Measurements from ENCODE around the gene FAM25G.
"Not testable (repeated sequence)": the region's sequence is repeated elsewhere in the genome, so short reads cannot be mapped to it uniquely, and the experiment has no call there.

Gene FAM25G

GRCh38 chr10:47491600-47491999, at the start of gene FAM25G:
Gene FAM25G, minus strand, starts transcription at chr10:47491700. Its CDS starts 26 bp downstream, at chr10:47491674.
- not testable (repeated sequence) for DNase-seq (ENCODE audit: low read depth in 3 of 3)

DNA sequence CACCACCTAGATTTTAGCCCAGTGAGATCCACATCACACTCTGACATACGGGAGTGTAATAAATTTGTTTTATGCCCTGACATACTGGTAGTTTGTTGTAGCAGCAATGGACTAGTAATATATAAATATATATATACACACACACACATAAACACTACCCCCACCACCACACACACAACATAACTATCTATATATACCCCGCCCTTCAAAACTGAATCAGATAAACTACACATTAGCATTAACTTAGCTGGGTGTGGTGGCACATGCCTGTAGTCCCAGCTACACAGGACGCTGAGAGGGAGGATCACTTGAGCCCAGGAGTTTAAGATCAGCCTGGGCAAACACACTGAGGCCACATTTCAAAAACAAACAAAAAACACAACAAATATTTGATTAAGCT, 44.9 kb upstream of the FAM25G start:
- DNase-seq (ENCODE audit: low read depth in 3 of 3) = not testable (repeated sequence)

GRCh38 chr10:47523475-47523874, 32.0 kb upstream of the FAM25G start, which contains the start of gene AGAP9:
Gene AGAP9, minus strand, starts transcription at chr10:47523638. Its CDS starts 112 bp downstream, at chr10:47523526.
- DNase-seq (ENCODE audit: low read depth in 3 of 3) = not testable (repeated sequence)

GRCh38 chr10:47502313-47502712, 10.8 kb upstream of the FAM25G start:
- DNase-seq (ENCODE audit: low read depth in 3 of 3) = not testable (repeated sequence)

- not testable (repeated sequence) for DNase-seq (ENCODE audit: low read depth in 3 of 3)
These were observed 2.7 kb upstream of the FAM25G start for GRCh38 chr10:47494226-47494625.

DNA sequence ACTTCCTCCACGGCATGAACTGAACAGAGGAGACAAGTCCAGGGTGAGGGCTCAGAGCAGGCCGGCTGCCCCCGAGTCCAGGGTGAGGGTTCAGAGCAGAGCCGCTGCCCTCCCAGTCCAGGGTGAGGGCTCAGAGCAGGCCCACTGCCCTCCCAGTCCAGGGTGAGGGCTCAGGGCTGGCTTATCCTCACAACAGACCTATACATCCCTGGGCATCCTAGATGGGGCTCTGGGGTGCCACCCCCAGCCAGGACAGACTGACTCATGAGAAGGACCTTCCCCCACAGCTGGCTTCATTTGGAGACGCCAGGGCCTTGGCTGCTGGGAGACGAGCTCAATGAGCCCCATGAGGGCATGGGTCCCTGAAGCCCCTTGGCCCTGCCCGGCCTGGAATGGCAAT, 1.9 kb downstream of the FAM25G start:
- not testable (repeated sequence) for DNase-seq (ENCODE audit: low read depth in 3 of 3)

DNA sequence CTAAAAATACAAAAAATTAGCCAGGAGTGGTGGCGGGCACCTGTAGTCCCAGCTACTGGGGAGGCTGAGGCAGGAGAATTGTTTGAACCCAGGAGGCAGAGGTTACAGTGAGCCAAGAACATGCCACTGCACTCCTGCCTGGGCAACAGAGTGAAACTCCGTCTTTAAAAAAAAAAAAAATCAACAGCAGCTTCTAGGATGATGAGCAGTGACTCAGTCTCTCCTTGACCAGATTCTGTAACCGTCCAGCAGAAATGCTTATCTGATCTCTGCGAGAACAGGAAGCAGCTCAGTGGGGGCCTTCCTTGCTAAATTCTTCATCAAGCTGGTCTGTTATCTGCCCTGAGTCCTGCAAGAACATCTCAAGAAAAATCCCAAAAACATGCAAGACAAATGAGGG, 5.6 kb downstream of the FAM25G start:
- not testable (repeated sequence) for DNase-seq (ENCODE audit: low read depth in 3 of 3)

DNA sequence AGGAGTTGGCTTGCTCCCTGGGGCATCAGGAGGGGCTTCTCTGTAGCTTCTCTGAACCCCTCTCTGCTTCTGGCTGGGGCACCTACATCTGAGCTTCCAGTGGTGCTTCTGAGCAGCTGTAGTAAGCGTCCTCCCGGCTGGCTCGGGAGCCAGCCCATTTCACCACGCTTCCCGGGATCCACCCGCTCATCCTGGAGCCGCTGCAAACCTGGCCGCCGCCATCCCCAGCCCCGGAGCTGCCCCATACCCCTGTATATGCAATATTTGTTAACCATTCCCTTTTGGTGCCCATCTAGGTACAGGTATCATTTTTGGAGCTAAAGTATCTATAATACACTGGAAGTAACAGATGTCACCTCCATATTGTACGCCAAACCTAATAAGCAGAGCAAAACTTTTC, 6.7 kb downstream of the FAM25G start:
- not testable (repeated sequence) for DNase-seq (ENCODE audit: low read depth in 3 of 3)

GRCh38 chr10:47483923-47484322, 7.6 kb downstream of the FAM25G start, which contains the start of gene ANXA8:
Gene ANXA8, minus strand, starts transcription at chr10:47484115. Its CDS starts 182 bp downstream, at chr10:47483933.
- not testable (repeated sequence) for DNase-seq (ENCODE audit: low read depth in 3 of 3)

DNA sequence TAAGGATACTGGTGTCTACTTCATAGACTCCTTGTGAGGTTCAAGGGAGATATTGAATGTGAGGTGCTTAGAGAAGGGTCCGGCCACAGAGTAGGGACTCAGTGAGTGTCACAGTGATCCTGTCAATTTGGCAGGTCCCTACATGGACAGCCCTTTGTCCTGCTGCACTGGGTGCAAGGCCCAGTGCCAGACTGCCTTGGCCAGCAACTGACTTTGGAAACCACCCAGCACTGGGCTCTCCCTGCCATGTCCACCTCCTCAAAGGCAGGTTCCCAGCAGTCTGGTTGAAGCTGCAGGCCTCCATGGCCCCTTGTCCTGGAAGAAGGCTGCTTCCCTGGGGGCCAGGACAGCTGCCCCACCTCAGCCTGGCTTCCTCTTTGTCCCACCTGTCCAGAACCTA, 9.1 kb downstream of the FAM25G start:
- not testable (repeated sequence) for DNase-seq (ENCODE audit: low read depth in 3 of 3)

DNA sequence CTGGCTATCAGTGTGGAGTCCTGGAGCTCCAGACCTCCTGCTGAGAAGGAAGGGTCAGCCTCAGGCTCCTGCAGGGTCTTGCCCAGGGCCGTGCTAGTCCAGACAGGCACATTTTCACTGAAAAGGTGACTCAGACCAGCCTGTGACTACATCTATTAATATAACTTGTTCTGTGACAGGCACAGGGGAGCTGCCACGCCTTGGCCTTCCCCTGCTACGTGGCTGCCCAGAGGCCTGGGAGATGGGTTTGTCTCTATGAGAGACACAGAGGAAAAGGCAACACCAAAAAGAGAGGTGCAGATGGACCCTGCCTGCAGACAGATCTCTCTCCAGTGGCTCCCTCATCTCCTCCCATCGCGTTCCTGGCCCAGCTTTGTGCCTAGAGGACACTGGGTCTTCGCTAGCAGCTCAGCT, 9.7 kb downstream of the FAM25G start:
- not testable (repeated sequence) for DNase-seq (ENCODE audit: low read depth in 3 of 3)

DNA sequence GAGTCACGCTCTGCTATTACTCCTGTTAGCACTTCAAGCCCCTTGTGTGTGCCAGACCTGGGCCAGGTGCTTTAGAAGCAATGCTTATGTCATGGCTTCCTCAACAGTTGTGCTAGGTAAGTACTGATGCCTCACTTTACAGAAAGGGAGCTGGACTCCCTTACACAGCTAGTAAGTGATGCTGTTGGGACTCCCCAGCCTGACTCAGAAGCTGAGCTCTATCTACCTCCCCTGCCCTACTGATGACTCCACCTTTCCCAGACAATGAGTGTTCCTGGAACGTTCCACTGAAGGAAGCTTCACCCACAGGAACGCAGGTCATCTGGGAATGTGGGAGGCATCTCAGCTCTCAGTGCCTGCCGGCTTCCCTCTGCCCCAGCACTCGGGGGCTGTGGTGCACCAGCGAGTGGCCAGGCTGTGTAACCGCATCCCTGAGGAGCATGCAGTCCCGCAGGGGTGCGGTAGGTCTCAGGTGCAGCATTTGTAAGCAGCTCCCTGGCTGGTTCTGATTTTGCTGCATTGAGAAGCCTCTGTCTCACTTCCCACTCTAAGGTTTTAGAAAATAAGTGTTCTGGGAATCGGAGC, 10.2 kb downstream of the FAM25G start:
- not testable (repeated sequence) for DNase-seq (ENCODE audit: low read depth in 3 of 3)

DNA sequence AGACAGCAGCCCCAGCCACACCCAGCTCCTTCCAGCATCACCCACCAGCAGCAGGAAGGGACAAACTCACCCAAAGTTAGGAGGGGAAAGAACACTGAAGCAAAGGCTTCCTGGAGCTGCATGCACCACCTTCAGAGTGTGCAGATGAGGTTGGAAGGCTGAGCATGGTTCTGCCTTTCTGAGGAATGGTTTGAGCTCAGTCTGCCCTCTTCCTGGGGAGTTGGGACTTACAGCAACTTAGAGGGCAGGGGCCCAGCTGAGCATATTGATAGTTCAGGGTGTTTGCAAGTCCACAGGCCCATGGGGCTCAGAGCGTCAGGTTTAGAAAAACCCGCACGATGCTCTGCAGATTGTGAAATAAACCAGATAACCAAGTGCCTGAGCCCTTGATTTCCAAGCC, 11.4 kb downstream of the FAM25G start:
- not testable (repeated sequence) for DNase-seq (ENCODE audit: low read depth in 3 of 3)

- DNase-seq (ENCODE audit: low read depth in 3 of 3) = not testable (repeated sequence)
These were observed 13.4 kb downstream of the FAM25G start for GRCh38 chr10:47478114-47478513.

- not testable (repeated sequence) for DNase-seq (ENCODE audit: low read depth in 3 of 3)
These were observed 14.4 kb downstream of the FAM25G start for GRCh38 chr10:47477078-47477477.

DNA sequence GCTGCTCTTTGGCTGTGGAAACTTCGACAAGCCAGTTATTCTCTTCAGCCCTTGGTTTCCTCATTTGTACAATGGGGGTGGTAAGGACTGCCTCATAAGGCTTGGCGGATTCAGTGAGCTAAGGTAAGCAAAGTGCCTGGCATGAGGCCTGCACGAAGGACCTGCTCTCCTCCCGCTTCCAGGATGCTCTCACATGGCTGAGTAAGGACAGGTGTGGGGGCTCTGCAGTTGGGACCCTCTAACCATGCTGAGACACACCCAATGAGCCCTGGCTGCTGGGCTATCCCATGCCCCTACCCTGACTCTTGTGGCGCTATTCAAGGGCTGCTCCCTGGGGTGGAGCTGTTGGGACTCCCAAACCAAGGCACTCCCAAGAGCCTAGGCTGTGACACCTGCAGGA, 16.4 kb downstream of the FAM25G start:
- DNase-seq (ENCODE audit: low read depth in 3 of 3) = not testable (repeated sequence)

- DNase-seq (ENCODE audit: low read depth in 3 of 3) = not testable (repeated sequence)
These were observed 18.0 kb downstream of the FAM25G start for GRCh38 chr10:47473516-47473915.

DNA sequence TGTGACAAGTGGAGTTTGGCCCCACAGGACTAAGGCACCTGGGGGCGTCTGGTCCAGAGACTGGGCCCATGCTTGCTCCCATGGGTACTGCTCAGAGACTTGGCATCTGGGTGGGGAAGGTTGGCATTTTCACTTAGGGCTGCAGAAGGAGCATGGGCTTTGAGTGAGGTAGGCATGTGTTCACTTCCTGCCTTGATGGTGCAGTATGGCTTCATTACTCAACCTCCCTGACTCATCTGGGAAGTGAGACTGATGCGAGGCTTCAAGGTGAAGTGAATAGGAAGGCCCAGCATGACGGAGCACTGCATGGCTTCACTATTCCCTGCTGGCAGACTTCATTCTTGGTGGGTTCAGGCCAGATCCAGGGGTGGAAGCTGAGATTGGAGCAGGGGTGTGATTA, 18.9 kb downstream of the FAM25G start:
- not testable (repeated sequence) for DNase-seq (ENCODE audit: low read depth in 3 of 3)

GRCh38 chr10:47472072-47472471, 19.4 kb downstream of the FAM25G start:
- not testable (repeated sequence) for DNase-seq (ENCODE audit: low read depth in 3 of 3)

GRCh38 chr10:47468731-47469528, 22.6 kb downstream of the FAM25G start:
- not testable (repeated sequence) for DNase-seq (ENCODE audit: low read depth in 3 of 3)

DNA sequence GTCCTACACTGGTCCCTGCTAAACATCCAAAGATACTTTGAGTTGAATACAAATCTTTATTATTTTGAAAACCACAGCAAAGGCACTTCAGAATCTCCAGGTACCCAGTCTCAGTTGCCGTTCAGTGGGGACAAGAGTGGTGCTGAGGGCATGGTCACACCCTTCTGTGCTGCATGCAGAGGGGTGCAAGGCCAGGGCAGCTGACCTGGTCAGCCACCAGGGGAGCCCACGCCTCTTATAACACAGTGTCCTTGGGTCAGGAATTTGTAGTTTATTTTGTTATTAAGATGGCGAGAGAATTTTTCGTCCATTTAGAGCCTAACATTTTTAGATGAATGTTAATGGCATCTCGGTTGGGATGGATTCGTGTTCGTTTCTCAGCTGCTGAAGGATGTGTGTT, 23.5 kb downstream of the FAM25G start:
- not testable (repeated sequence) for DNase-seq (ENCODE audit: low read depth in 3 of 3)

DNA sequence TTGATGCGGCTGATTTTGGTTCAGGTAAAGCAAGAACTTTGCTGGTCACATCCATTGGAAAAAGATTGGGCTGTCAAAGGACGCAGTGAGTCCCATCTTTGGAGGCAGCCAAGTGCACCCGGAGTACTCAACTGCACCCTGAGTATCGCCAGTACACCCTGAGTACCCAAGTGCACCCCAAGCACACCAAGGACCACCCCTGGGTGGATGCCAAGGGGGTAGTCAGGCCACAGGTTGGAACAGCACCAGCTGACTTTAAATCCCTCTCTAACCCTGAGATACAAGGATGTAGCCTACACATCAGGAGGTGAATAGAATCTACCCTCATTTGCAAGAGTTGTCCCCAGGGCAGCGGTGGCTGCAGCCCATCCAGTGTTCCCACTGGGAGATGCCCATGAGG, 24.0 kb downstream of the FAM25G start:
- not testable (repeated sequence) for DNase-seq (ENCODE audit: low read depth in 3 of 3)

Measured in stimulated activated CD4-positive, alpha-beta T cell treated with anti-CD3 and anti-CD28 coated beads, TNF-alpha, amount 100 ng/mL, for 4 hours (primary cell).